Activated CD4-positive, alpha-beta T cell treated with anti-CD3 and anti-CD28 coated beads for 36 hours (primary cell): ENCODE results near the gene ANO9. TPM values are rescaled to one million over a fixed set of nuclear protein-coding genes. Genes with fewer than 3 reads are reported as not detected.

ENCODE experiments used
- ATAC-seq: fragments of 200-7000 bp; cut with Tn5 transposase; one replicate; pipeline ENCODE4 v1.10.0; 2021; ENCODE audit warnings: mild to moderate bottlenecking, moderate library complexity
- CTCF ChIA-PET: fragments of 350-600 bp; sonication (Branson Sonifier 250); formaldehyde crosslinking; loops from one replicate; lab custom pipeline; 2021; ENCODE audit warnings: antibody characterized with exemption; lab: Charles Lee
- POLR2A ChIA-PET: fragments of 350-600 bp; sonication (Branson Sonifier 250); formaldehyde crosslinking; loops from one replicate; lab custom pipeline; 2021; ENCODE audit warnings: antibody characterized with exemption, inconsistent platforms; lab: Charles Lee
- DNase-seq: peaks from one replicate; pipeline ENCODE4 v3.0.0-alpha.2; 2020
- H3K27ac Mint-ChIP-seq: one replicate; pipeline ENCODE4 v1.8.0; 2021; ENCODE audit warnings: mixed read lengths
- H3K27me3 Mint-ChIP-seq: one replicate; pipeline ENCODE4 v1.8.0; 2021; ENCODE audit warnings: mixed read lengths
- H3K36me3 Mint-ChIP-seq: one replicate; pipeline ENCODE4 v1.8.0; 2021; ENCODE audit warnings: low read depth, mixed read lengths
- H3K4me1 Mint-ChIP-seq: one replicate; pipeline ENCODE4 v1.8.0; 2021; ENCODE audit warnings: mixed read lengths
- H3K4me3 Mint-ChIP-seq: one replicate; pipeline ENCODE4 v1.8.0; 2021; ENCODE audit warnings: mild to moderate bottlenecking, moderate library complexity, mixed read lengths
- H3K9me3 Mint-ChIP-seq: one replicate; pipeline ENCODE4 v1.8.0; 2021; ENCODE audit warnings: low read depth, mixed read lengths
- intact Hi-C, 2 experiments: fragments of 100-400 bp; cut with DNase I in 1 of 2; cut with micrococcal nuclease in 1 of 2; formaldehyde crosslinking; loops; one replicate each; pipeline versions ENCODE4 v1.14.2 to v1.15.1; 2022 to 2024; cut with DNase I, micrococcal nuclease
- total RNA-seq, 2 experiments: library from RNA; stranded (reverse); gene quantifications; one replicate each; pipeline ENCODE4 v1.2.3, GENCODE V29; 2021

Gene ANO9
- total RNA-seq, 2 experiments from 2014 or later = 31.7 to 38.8 TPM

GRCh38 chr11:377174-377865 is 64.5 kb downstream of the ANO9 start:
- H3K4me1 Mint-ChIP-seq = no peaks in the 10 kb centered on the region
- H3K9me3 Mint-ChIP-seq = no peaks in the 10 kb centered on the region
- intact Hi-C loops = no loop called here
- H3K36me3 Mint-ChIP-seq = no peaks in the 10 kb centered on the region
- DNase-seq (no peak), ATAC-seq (no peak)
- no peak overlapping the region for H3K27ac Mint-ChIP-seq
- peaks cover 3% of the 10 kb centered on the region for H3K27me3 Mint-ChIP-seq
- H3K4me3 Mint-ChIP-seq = no peak overlapping the region
- ChIA-PET POLR2A (no interaction called here), CTCF (interaction anchor here (0.5 kb wide), 1 partner anchor 269 kb away, joined by 3 read pairs; no protein-coding TSS in a partner anchor)

DNA sequence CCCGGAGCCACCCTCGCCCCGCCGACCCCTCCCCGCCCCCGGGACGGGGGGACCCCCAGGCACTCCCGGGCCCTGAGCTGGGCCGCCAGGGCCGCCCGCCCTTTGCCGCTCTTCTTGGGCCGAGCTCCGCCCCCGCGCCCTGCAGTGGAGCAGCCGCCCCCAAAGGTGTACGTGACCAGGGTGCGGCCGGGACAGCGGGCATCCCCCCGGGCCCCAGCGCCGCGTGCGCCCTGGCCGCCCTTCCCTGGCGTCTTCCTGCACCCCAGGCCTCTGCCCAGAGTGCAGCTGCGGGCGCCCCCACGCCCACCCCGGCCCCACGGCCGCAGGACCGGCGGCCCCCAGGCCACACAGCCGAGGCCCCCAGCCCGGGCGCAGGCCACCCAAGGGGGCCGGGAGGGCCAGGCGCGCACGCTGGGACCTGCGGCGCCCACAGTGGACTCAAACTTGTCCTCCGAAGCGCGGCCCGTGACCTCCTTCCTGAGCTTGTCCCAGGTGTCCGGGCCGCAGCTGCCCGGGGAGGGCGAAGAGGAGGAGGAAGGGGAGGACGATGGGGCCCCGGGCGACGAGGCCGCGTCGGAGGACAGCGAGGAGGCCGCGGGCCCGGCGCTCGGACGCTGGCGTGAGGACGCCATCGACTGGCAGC is 65.2 kb downstream of the ANO9 start:
- POLR2A ChIA-PET = no interaction called here
- H3K4me3 Mint-ChIP-seq = no peak overlapping the region
- DNase-seq = no peak
- no peaks in the 10 kb centered on the region for H3K9me3 Mint-ChIP-seq
- intact Hi-C loops = no loop called here
- CTCF ChIA-PET = no interaction called here
- no peak for ATAC-seq
- H3K27me3 Mint-ChIP-seq = peaks cover 3% of the 10 kb centered on the region
- H3K27ac Mint-ChIP-seq = no peak overlapping the region
- no peaks in the 10 kb centered on the region for H3K4me1 Mint-ChIP-seq
- no peaks in the 10 kb centered on the region for H3K36me3 Mint-ChIP-seq

DNA sequence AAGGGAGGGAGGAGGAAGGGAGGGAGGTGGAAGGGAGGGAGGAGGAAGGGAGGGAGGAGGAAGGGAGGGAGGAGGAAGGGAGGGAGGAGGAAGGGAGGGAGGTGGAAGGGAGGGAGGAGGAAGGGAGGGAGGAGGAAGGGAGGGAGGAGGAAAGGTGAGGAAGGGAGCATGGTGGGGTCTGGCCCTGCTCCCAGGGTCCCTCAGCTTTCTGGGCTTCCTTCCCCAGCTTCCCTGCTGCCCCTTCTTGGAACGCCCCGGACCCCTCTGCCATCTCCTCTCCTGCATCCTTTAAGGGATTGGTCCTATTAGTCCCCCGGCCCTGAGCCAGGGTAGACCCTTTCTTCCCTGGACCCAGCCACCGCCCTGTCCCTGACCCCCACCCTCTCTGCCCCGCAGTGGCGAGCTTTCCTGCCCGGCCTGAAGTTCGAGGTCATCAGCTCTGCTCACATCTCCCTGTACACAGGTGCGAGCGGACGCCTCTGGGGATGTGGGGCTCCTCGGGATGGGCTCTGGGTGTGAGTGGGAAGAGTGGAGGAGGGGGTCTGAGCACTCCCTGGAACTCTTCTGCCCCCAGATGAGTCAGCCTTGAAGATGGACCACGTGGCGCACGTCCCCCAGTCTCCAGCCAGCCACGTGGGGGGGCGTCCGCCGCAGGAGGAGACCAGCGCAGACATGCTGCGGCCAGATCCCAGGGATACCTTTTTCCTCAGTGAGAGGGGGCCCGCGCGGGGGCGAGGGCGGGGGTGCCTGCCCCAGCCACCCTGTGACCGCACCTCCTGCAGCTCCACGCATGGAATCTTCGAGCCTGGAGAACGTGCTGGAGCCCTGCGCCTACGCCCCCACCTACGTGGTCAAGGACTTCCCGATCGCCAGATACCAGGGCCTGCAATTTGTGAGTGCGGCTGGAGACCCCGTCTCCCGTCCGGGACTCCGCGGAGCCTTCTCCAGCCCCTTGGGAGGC is 66.5 kb downstream of the ANO9 start:
- Mint-ChIP-seq H3K36me3 (no peaks in the 10 kb centered on the region), H3K27ac (no peak overlapping the region)
- no peak for ATAC-seq

DNA sequence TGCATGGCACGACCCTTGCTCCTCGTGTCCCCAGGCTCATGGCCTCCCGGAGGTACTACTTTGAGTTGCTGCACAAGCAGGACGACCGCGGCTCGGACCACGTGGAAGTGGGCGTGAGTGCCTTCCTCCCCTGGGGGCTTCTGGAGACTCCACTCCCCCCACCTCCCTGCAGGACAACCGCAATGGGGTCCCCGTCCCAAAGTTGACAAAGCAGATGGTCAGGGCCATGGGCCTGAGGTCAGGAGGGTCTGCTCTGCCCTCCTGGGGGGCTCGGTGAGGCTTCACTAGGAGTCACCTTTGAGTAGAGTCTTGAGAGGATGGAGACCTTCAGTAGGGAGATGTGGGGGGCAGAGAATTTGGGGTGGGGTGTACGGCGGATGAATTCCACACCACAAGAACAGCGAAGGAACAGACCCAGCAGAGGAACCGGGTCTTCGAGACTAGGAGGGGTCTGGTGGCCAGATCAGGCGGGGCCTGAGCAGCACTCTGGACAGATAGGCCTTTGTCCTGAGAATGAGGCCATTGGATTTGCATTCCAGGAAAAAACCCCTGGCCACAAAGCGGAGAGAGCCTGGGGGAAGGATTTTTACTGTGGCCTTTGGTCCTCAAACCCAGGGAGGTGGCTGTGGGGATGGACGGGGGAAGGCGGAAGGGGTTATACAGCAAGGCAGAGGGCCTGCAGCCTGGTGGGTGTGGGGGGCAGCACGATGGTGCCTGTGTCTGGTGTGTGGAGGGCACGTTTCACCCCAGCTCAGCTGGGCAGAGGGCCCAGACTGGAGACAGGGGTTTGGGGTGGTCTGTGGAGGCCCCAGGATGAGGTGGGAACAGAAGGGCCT is 67.9 kb downstream of the ANO9 start:
- no peak for ATAC-seq
- Mint-ChIP-seq H3K36me3 (no peaks in the 10 kb centered on the region), H3K9me3 (no peaks in the 10 kb centered on the region), H3K4me3 (no peak overlapping the region), H3K27ac (no peak overlapping the region), H3K4me1 (peaks cover 2% of the 10 kb centered on the region), H3K27me3 (peaks cover 5% of the 10 kb centered on the region)
- POLR2A ChIA-PET = no interaction called here
- no peak for DNase-seq
- CTCF ChIA-PET = no interaction called here
- intact Hi-C loops = no loop called here

More for the DNA sequence above, 66.5 kb downstream of the ANO9 start:
- intact Hi-C loops = no loop called here
- no peaks in the 10 kb centered on the region for H3K9me3 Mint-ChIP-seq
- POLR2A ChIA-PET = no interaction called here
- no peak overlapping the region for H3K4me3 Mint-ChIP-seq
- CTCF ChIA-PET = no interaction called here
- H3K27me3 Mint-ChIP-seq = peaks cover 4% of the 10 kb centered on the region
- no peak for DNase-seq
- H3K4me1 Mint-ChIP-seq = no peaks in the 10 kb centered on the region

GRCh38 chr11:372809-373715 is 68.7 kb downstream of the ANO9 start:
- intact Hi-C loops = no loop called here
- DNase-seq = no peak
- Mint-ChIP-seq H3K36me3 (no peaks in the 10 kb centered on the region), H3K4me3 (no peak overlapping the region), H3K4me1 (peaks cover 7% of the 10 kb centered on the region), H3K27me3 (peaks cover 8% of the 10 kb centered on the region), H3K27ac (no peak overlapping the region), H3K9me3 (no peaks in the 10 kb centered on the region)
- ChIA-PET POLR2A (no interaction called here), CTCF (no interaction called here)
- ATAC-seq = no peak

- no peak overlapping the region for H3K4me3 Mint-ChIP-seq
- no peaks in the 10 kb centered on the region for H3K9me3 Mint-ChIP-seq
- intact Hi-C loops = no loop called here
- ChIA-PET CTCF (interaction anchor here (1.0 to 1.4 kb wide), 3 partner anchors 17 to 169 kb away, joined by 3 to 5 read pairs (median 3); no protein-coding TSS in a partner anchor), POLR2A (no interaction called here)
- H3K27me3 Mint-ChIP-seq = peaks cover 17% of the 10 kb centered on the region
- DNase-seq = peak; percentile 38
- peaks cover 10% of the 10 kb centered on the region for H3K4me1 Mint-ChIP-seq
- ATAC-seq = no peak
- H3K36me3 Mint-ChIP-seq = no peaks in the 10 kb centered on the region
- H3K27ac Mint-ChIP-seq = no peak overlapping the region
These were observed 69.9 kb downstream of the ANO9 start for GRCh38 chr11:371716-372590.

GRCh38 chr11:371051-371450 is 70.8 kb downstream of the ANO9 start:
- Mint-ChIP-seq H3K36me3 (no peaks in the 10 kb centered on the region), H3K27ac (no peak overlapping the region), H3K4me3 (no peak overlapping the region), H3K4me1 (peaks cover 10% of the 10 kb centered on the region), H3K9me3 (no peaks in the 10 kb centered on the region), H3K27me3 (peaks cover 20% of the 10 kb centered on the region)
- POLR2A ChIA-PET = no interaction called here
- CTCF ChIA-PET = interaction anchor here (1.0 to 1.4 kb wide), 3 partner anchors 16 to 170 kb away, joined by 3 to 5 read pairs (median 3); no protein-coding TSS in a partner anchor
- ATAC-seq = peak; percentile 23
- intact Hi-C loops = no loop called here
- DNase-seq = no peak

DNA sequence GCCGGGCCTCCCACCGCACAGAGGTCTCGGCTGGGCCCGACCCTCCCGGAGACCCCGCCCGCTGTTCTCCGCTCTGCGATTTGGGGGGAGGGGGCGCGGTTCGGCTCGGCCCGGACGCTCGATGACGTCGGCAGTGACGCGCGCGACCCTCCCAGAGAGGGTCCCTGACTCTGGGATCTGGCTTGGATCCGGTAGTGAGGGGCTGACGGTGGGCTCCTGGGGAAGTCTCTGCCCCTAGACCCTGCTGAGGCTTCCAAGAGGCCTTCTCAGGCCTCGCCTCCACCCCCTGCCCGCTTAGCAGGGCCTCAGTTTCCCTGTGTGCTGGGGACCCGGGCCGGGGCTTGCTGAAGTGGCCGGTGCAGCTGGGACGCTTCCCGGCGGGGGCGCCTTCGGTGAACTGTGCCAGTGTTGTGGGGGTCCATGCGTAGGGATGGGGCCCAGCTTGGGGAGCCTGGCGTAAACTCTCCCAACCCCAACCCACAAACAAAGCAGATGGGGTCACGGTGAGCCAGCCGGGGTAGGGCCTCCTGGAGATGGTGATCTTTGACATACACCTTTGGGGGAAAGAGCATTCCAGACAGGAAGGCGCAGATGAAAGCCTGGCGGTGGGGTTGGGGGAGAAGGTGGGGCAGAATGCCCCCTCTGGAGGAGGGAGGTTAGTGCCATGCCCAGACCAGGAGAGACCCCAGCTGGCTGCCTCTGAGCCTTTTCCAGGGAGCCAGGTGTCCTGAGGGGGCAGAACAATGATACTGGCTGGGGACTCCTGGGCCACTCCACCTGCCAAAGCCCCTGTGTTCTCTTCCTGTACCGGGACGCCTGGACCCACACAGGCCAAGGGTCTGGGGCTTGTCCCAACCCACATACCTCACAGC is 71.5 kb downstream of the ANO9 start:
- CTCF ChIA-PET = interaction anchor here (1.2 to 1.4 kb wide), 2 partner anchors 167 to 171 kb away, joined by 3 to 5 read pairs; no protein-coding TSS in a partner anchor

More for the DNA sequence above, 71.5 kb downstream of the ANO9 start:
- Mint-ChIP-seq H3K4me3 (peak overlapping the region; percentile 44), H3K4me1 (peaks cover 10% of the 10 kb centered on the region), H3K9me3 (no peaks in the 10 kb centered on the region), H3K27ac (peak overlapping the region; percentile 31), H3K27me3 (peaks cover 20% of the 10 kb centered on the region), H3K36me3 (no peaks in the 10 kb centered on the region)
- intact Hi-C loops = no loop called here
- POLR2A ChIA-PET = no interaction called here
- DNase-seq (no peak), ATAC-seq (no peak)
